ENCODE measurements around the gene NFIL3. TPM values are rescaled to one million over a fixed set of nuclear protein-coding genes. Genes with fewer than 3 reads are reported as not detected.

Gene NFIL3
- polyA plus RNA-seq, 1 of the 3 experiments (the other 2 are of a cell fraction), result 9.3 TPM

DNA sequence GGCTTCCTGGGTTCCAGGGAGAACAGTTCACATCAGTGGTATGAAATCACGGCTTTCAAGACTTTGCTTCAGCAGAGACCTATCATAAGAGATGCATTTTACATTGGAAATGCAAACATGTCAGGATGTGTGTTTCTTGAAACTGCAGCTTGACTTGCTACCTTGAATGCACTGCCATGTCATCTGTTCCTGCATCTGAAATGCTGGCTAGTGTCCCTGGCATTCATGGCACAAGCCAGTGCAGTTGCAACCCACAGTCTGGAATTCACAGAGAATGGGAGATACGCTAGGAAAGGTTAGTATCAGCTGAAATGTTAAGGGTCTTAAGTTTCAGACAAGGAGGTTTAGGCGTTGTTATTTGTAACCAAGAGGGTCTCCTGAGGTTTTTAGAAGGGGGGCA, 24.7 kb downstream of the NFIL3 start (continued):
- TF ChIP-seq, protein P1, sequence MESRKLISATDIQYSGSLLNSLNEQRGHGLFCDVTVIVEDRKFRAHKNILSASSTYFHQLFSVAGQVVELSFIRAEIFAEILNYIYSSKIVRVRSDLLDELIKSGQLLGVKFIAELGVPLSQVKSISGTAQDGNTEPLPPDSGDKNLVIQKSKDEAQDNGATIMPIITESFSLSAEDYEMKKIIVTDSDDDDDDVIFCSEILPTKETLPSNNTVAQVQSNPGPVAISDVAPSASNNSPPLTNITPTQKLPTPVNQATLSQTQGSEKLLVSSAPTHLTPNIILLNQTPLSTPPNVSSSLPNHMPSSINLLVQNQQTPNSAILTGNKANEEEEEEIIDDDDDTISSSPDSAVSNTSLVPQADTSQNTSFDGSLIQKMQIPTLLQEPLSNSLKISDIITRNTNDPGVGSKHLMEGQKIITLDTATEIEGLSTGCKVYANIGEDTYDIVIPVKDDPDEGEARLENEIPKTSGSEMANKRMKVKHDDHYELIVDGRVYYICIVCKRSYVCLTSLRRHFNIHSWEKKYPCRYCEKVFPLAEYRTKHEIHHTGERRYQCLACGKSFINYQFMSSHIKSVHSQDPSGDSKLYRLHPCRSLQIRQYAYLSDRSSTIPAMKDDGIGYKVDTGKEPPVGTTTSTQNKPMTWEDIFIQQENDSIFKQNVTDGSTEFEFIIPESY (IDR thresholded peaks at IDR 0.05; ENCODE audit: borderline replicate concordance, low read depth), result no peak
- TF ChIP-seq, protein P2, sequence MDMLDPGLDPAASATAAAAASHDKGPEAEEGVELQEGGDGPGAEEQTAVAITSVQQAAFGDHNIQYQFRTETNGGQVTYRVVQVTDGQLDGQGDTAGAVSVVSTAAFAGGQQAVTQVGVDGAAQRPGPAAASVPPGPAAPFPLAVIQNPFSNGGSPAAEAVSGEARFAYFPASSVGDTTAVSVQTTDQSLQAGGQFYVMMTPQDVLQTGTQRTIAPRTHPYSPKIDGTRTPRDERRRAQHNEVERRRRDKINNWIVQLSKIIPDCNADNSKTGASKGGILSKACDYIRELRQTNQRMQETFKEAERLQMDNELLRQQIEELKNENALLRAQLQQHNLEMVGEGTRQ (IDR thresholded peaks at IDR 0.05; ENCODE audit: borderline replicate concordance, low read depth, low read length), result no peak
- TF ChIP-seq, protein P3, sequence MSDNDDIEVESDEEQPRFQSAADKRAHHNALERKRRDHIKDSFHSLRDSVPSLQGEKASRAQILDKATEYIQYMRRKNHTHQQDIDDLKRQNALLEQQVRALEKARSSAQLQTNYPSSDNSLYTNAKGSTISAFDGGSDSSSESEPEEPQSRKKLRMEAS (IDR thresholded peaks at IDR 0.05; ENCODE audit: low read depth), result no peak

DNA sequence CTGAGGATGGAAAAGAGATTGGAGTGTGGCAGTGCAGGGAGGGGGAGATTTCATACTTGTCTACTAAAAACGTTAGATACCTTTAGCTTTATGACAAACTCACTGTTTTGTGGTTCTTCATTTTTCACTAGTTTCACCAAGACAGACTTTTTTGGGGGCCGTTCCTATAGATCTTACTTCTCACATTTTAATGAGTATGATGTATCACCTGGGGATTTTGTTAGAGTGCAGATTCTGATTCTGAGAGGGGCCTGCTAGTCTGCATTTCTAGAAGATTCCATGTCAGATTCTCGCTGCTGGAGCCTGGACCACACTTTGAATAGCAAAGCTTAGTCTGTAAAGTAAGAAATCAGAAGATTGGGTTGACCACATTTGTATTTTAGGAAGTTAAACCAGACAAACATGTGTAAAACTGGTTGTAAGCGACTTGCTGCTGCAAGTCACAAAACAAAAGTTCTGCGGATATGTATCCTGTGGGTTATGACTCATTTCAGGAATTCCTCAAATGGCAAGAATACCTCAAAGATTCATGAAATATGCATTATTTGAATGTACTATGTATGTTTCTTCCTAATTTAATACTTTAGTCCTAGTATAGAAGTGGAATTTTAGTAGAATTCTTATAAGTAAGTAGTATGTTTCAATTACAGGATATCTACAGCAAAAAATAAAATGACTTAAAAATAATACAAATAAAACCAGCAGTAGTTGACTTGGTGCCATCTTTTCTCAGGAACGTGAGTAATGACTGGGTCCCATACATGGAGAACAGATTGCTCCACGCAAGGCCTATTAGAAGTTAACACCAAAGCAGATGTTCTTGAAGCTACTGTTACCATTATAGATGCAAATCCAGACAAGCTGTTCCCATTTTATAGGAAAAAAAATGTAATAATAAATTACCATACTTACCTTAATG, 27.8 kb downstream of the NFIL3 start:
- H3K4me2 ChIP-seq, result peak overlapping the region; percentile 56
- peak overlapping the region; percentile 18 to 42; a peak in 3 of 4 replicates for H3K27ac ChIP-seq (ENCODE audit: low read depth in 2 of 2, low read length in 1 of 2)
- 35% methylated on average over 7 of the region's 7 CpGs for WGBS (ENCODE audit: low lambda C conversion rate)
- CTCF ChIA-PET, result no interaction called here
- H3K27me3 ChIP-seq (ENCODE audit: insufficient read depth), result no peaks in the 10 kb centered on the region
- no peaks in the 10 kb centered on the region for H3K79me2 ChIP-seq (ENCODE audit: insufficient read depth)
- H4K20me1 ChIP-seq (ENCODE audit: insufficient read depth), result no peaks in the 10 kb centered on the region
- peak overlapping the region; percentile 4; the same call in 1 of the 2 replicates for H2AFZ ChIP-seq (ENCODE audit: low read depth)
- H3F3A ChIP-seq (replicated peaks; ENCODE audit: insufficient read depth), result peaks cover 16% of the 10 kb centered on the region
- H3K9me3 ChIP-seq, result no peaks in the 10 kb centered on the region
- no peaks in the 10 kb centered on the region for H3K36me3 ChIP-seq (replicated peaks in 1 of 2; ENCODE audit: control insufficient read depth in 1 of 2, insufficient read depth in 2 of 2, low read length in 1 of 2)
- POLR2A ChIA-PET, result no interaction called here
- no peak overlapping the region for H3K4me3 ChIP-seq (ENCODE audit: low read depth in 2 of 2, low read length in 1 of 2)
- no peak overlapping the region; the same call in 1 of the 2 replicates for H3K9ac ChIP-seq
- no peak for TF ChIP-seq MXI1 (IDR thresholded peaks at IDR 0.05; ENCODE audit: low read depth, low read length)
- TF ChIP-seq GABPA (IDR thresholded peaks at IDR 0.05; ENCODE audit: low read depth), result no peak
- peak; percentile 88 for TF ChIP-seq JUND (IDR thresholded peaks at IDR 0.05)
- TF ChIP-seq TEAD4 (IDR thresholded peaks at IDR 0.05; ENCODE audit: borderline replicate concordance, insufficient read depth), result peak; percentile 90
- peak; percentile 87 for TF ChIP-seq FOSL2 (IDR thresholded peaks at IDR 0.05; ENCODE audit: borderline replicate concordance, low read depth)
- peak; percentile 46; the same call in 1 of the 2 replicates for TF ChIP-seq POLR2AphosphoS5 (IDR thresholded peaks at IDR 0.05; ENCODE audit: low read depth, low read length)
- TF ChIP-seq, protein P1 (IDR thresholded peaks at IDR 0.05; ENCODE audit: borderline replicate concordance, low read depth), result 0 out of 2 replicates have a peak, but pooled peaks have one; percentile 15
- TF ChIP-seq, protein P4, sequence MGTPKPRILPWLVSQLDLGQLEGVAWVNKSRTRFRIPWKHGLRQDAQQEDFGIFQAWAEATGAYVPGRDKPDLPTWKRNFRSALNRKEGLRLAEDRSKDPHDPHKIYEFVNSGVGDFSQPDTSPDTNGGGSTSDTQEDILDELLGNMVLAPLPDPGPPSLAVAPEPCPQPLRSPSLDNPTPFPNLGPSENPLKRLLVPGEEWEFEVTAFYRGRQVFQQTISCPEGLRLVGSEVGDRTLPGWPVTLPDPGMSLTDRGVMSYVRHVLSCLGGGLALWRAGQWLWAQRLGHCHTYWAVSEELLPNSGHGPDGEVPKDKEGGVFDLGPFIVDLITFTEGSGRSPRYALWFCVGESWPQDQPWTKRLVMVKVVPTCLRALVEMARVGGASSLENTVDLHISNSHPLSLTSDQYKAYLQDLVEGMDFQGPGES (IDR thresholded peaks at IDR 0.05; ENCODE audit: low read depth, low read length), result no peak
- TF ChIP-seq, protein P5, sequence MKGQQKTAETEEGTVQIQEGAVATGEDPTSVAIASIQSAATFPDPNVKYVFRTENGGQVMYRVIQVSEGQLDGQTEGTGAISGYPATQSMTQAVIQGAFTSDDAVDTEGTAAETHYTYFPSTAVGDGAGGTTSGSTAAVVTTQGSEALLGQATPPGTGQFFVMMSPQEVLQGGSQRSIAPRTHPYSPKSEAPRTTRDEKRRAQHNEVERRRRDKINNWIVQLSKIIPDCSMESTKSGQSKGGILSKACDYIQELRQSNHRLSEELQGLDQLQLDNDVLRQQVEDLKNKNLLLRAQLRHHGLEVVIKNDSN (IDR thresholded peaks at IDR 0.05; ENCODE audit: borderline replicate concordance, low read depth), result no peak
- TF ChIP-seq, protein P3 (IDR thresholded peaks at IDR 0.05; ENCODE audit: low read depth), result no peak; the same call in 1 of the 2 replicates
- peak in 1 of 2 experiments; percentile 67; a peak in 1 of 4 replicates for TF ChIP-seq EP300 (IDR thresholded peaks at IDR 0.05; ENCODE audit: borderline replicate concordance in 1 of 2, low read depth in 1 of 2, low read length in 1 of 2)
- TF ChIP-seq, protein P6, sequence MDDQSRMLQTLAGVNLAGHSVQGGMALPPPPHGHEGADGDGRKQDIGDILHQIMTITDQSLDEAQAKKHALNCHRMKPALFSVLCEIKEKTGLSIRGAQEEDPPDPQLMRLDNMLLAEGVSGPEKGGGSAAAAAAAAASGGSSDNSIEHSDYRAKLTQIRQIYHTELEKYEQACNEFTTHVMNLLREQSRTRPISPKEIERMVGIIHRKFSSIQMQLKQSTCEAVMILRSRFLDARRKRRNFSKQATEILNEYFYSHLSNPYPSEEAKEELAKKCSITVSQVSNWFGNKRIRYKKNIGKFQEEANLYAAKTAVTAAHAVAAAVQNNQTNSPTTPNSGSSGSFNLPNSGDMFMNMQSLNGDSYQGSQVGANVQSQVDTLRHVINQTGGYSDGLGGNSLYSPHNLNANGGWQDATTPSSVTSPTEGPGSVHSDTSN (IDR thresholded peaks at IDR 0.05), result 0 out of 2 replicates have a peak, but pooled peaks have one; percentile 6
- no peak for TF ChIP-seq GATA2 (CRISPR knock-in tag; IDR thresholded peaks at IDR 0.05)
- TF ChIP-seq MEF2A (IDR thresholded peaks at IDR 0.05; ENCODE audit: borderline replicate concordance, low read depth), result 0 out of 2 replicates have a peak, but pooled peaks have one; percentile 17
- peak; percentile 71 for TF ChIP-seq TCF12 (IDR thresholded peaks at IDR 0.05)
- TF ChIP-seq FOXM1 (IDR thresholded peaks at IDR 0.05; ENCODE audit: low read depth), result peak; percentile 30; the same call in 1 of the 2 replicates
- no peak for TF ChIP-seq TAF1 (IDR thresholded peaks at IDR 0.05; ENCODE audit: borderline replicate concordance, low read depth, low read length)
- H3K9me2 ChIP-seq, result no peaks in the 10 kb centered on the region
- no peak for DNase-seq
- peaks cover 0 to 13% of the 10 kb centered on the region in 2 experiments; a peak in 2 of 4 replicates for H3K4me1 ChIP-seq (ENCODE audit: control insufficient read depth in 1 of 2, insufficient read depth in 2 of 2, low read depth in 1 of 2, low read length in 1 of 2)

Data from SK-N-SH (cell line).